Left lobe of liver (tissue), 2 donors: Measurements from ENCODE around the gene PSAP. TPM values are rescaled to one million over a fixed set of nuclear protein-coding genes. Genes with fewer than 3 reads are reported as not detected.

Experiments used
- ATAC-seq: fragments of 200-7000 bp; cut with Tn5 transposase; one replicate; pipeline ENCODE4 v1.9.1; 2020; ENCODE audit warnings: mild to moderate bottlenecking, moderate library complexity
- DNase-seq: peaks from one replicate; pipeline ENCODE4 v3.0.0-alpha.2; 2020; ENCODE audit warnings: low spot score
- total RNA-seq: library from RNA; stranded (reverse); gene quantifications from one replicate; pipeline ENCODE4 v1.2.1, GENCODE V29; 2021
- donor health status: DM: no; HTN: no; CAD: no; lungs with moderate emphysema.
- donor health status: DM: no; HTN: yes; CAD: no.

The PSAP gene
- total RNA-seq, 1 donor from 2014 or later = 525 TPM

DNA sequence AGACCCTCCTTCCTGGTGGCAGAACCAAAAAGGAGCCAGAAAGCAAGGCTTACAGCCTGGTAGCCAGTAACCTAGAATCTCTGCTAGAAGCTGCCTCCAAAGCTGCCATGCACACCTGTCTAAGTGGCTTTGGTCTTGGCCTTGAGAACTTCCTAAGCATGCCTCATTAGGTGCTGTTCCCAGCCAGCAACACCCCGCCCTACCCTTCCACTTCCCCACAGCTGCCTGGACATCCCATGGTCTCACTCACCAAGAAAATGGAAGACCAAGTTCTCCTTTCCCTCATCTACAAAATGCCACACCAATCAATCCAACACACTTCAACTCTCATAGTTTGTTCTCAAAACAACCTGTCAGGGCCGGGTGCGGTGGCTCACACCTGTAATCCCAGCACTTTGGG is 4.2 kb downstream of the PSAP start:
- ATAC-seq (no peak), DNase-seq (no peak)

DNA sequence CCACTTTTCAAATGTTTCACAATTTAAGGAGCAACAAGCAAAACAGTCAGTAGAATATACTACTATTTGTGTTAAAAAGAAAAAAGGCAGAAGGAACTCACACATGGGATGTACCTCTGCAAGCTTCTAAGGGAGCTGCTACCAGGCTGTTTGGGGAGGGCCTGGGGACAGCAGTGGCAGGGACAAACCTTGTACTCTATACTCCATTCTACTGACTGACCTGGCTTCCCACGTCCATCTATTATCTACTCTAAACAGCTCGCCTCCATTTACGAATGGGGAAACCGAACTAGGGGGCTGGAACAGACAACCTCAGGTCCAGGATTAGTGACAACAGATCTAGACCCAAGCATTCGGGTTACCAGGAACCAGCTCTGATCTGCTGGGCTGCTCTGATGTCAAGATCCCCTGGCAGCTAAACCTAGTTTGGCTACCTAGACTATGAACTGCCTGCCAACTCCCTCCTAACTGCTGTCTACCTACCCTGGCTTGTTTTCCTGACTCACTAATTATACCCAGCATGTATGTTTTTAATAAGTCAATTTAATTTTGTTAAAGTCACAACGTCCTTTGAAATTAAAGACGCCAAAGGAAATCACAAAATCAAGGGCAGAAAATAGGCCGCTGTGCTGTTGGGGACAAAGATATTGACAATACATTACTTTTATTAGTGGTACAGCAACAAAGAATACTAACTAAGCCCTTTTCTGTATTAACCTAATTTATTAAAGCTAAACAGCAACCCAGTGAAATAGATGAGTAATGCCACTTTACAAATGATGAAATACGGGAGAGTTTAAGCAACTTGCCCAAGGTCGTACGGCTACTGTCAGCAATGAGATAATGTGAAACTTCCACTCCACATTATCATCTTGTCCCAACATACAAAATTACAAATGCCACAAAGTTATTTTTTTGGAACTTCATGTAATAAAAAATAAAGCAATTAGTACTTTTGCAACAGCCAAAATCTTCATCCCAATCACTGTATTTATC is 5.3 kb downstream of the PSAP start:
- DNase-seq (no peak), ATAC-seq (peak; percentile 72)

DNA sequence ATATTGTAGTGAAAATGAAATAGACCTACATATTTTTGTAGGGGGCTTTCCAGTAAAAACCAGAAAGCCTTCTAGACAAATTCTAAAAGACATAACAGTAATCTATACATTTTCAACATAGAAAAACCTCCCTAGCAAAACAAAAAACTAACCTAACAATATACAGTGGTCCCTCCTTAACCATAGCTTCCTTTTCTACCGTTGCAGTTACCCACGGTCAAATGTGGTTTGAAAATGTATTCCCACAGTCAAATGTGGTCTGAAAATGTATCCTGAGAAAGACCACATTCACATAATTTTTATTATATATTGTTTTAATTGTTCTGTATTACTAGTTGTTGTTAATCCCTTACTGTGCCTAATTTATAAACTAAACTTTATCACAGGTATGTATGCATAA is 6.4 kb downstream of the PSAP start:
- DNase-seq (no peak), ATAC-seq (no peak)

DNA sequence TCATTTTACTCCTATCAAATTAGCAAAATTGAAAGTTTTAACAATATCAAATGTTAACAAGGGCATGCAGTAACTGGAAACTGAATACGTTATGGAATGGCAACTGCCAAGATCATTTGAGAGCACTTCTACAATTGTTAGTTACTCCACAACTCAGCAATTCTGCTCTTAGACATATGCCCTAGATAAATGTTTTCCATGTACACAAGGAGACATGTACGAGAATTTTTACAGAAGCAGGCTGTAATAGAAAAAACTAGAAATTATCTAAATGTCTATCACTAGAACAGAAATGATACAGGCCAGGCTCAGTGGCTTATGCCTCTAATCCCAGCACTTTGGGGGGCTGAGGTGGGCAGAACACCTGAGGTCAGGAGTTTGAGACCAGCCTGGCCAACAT is 7.0 kb downstream of the PSAP start:
- ATAC-seq = no peak
- DNase-seq = no peak

DNA sequence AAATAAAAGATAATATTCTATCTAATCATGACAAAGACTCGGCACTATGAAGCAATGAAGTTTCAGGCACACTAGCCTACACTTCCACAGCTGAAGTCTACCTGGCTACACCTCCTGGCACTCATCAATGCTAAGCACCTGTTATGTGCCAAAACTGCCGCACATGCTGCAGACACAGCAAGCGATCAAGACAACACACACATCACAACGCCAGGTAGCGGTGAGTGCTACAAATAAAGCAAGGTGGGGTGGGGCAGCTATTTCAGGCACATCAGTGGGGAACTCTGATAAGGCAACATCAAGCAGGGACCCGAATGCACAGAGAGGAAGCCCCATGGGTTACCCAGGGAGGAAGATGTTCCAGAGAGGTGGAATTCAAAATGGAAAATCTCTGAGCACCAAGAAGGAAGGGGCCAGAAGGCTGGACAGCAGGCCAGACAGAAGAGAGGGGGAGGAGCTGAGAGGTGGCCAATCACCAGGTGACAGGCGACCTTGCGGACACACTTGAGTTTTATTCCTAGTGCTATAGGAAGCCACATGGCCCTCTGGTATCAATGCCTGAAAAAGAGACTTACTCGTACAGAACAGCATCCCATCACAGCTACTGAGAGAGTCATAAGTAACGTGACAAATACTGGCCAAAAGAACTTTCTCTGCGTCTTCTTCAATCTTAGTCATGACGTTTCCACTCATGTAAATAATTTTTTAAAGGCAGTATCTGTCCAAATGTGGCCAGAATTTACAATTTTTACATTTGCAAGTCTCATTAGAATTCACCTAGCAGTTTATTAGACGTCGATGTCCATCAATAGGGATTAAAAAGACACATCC is 8.0 kb downstream of the PSAP start:
- DNase-seq (no peak), ATAC-seq (peak; percentile 41)

DNA sequence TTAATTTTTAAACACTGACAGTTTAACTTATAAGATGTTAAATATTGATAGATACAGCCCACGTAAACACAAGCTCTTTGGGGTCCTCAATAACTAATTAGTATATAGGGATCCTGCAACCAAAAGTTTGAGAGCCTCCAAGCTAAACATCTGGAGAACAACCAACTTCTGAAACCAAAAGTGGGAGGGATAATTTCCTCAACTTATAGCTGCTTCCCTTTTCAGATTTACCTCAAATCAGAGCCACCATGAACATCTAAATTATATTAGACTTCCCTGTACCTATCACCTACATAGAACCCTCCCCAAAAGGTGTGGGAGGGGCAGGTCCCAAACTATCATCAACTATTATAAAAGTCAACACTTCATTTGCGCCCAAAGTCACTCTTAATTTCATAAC is 8.6 kb downstream of the PSAP start:
- ATAC-seq = no peak
- no peak for DNase-seq

DNA sequence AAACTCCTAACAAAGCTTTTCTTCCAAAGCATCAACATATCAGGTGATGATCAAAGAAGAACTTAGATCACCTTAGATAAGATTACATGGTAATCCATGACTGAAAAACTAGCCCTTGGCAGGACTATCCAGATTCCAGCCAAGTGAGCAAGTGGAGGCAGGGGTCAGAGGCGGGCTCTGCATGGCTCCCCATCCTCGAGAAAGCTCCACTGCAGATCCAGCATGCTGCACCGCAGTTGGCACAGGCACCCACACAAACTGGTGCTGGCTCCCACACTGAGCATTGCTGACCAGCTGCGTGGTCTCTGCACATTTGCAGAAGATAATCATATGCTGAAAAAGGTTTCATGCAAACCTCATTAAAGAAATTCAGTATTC is 10.1 kb downstream of the PSAP start:
- ATAC-seq = no peak
- no peak for DNase-seq

DNA sequence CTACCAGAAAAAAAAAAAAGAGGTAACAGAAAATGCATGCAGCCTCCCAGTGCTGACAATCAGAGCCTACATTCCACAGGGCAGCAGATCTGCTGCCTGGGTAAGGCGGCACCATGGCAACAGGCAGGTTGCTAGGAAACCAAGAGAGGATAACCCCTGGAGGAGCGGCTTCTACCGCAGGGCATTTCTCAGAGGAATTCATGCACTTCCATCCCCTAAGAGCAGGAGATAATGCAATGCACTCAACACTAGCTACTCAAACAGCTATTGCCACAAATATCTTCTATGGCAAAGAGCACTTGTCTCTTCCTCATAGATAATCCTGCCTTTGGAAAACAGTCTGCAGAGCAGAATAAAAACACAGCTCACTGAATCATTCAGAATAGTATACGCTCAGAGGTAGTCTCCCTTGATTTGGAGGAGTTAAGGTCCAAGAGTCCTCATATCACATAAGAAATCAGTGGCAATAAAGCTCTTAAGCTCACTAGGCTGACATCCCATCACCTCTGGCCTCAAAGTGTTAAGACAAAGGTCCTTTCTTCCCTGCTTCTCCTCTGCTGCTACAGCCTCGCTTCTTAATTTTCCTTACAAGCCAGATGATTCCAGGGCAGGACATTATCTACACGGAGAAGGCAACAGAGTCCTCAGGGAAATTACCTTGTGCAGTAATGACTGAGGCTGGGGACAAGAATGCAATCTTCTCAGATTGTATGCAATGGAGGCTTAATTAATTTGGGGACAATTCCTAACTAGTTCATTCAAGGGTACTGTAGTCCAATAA is 10.7 kb downstream of the PSAP start:
- no peak for ATAC-seq
- no peak for DNase-seq

DNA sequence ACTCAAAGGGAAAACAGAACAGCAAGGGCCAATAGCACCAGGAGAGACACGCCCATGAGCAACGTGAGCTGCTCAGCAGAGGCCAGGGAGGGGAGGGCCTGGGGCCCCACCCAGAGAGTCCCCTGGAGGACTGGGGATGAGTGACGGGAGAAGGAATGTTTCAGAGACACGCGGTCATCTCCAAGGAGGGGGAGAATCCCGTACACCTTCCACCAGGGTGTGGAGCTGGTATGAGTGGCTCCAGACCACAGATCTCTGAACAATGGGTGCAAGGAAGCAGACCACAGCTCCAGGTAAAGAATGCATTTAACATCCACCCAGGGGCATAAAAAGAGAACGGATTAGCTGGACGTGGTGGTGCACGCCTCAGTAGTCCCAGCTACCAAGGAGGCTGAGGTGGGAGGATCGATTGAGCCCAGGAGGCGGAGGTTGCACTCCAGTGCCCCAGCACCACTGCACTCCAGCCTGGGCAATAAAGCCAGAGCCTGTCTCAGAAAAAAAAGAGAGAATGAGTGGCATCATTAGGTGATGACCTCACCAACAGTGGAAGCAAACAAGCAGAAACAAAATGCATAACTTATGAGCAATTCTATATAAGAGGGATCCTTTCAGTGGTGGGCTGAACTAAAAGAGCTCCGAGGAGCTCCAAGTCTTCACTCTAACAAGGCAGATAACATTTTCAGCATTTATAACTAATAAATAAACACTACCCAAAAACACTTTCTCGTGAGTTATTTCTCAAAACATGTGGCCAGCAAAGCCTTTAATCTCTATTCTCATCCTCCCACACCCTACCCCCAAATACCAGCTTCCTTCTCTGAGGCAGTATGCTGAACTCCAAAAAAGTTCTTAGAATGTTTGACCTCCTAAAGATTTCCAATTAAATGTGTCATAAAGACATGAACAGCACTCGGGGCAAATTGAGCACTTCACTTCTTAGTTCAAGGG is 12.5 kb downstream of the PSAP start:
- DNase-seq (no peak), ATAC-seq (no peak)

DNA sequence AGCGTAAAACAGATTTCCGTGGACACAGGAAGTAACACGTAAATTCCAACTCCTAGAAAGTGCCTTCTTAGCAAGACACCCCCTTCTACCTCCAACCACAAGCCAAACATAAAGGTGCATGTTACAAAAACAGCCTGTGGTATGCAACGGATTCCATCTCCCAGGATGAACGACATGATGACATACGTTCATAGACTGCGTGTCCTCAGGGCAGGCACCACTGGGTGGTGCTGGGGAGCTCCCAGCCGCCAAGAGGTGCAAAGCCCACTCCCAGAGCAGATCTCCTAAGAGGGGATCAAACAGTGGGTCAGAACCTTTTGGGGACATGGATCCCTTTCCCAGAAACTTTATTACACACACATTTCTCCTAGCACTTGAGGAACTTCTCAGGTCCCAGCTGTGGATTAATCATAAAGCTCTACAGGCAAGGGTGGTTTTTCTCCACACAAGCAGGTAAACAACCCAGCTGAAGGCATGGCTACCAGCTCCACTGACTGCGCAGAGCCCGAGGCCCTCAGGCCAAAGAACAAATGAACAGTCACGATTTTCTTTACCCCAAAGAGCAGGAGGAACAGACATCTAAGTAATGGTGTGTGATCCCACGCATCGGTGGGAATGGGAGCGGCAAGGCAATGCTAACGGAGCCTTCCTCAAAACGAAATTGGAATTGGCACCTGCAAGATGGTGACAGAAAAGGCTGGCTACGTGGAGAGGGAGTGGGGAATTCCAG is 13.8 kb downstream of the PSAP start:
- DNase-seq (no peak), ATAC-seq (no peak)

DNA sequence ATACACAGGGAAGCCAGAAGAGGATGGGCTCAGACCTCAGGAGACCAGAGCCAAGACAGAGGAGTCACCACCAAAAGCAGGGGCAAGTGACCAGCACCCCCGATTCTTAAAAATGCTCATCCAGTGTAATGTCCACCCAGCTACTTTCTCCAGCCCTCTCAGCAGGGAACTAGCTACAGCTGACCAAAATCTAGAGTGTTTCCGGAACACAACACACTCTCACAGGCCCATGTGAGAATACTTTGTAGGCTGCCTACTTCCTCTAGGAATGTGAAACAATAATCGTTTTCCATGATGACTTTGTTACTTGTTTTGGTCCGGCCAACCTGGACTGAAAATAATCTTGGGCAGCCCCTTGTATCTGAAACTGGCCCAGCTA is 14.5 kb downstream of the PSAP start:
- ATAC-seq = peak; percentile 14
- DNase-seq = no peak

DNA sequence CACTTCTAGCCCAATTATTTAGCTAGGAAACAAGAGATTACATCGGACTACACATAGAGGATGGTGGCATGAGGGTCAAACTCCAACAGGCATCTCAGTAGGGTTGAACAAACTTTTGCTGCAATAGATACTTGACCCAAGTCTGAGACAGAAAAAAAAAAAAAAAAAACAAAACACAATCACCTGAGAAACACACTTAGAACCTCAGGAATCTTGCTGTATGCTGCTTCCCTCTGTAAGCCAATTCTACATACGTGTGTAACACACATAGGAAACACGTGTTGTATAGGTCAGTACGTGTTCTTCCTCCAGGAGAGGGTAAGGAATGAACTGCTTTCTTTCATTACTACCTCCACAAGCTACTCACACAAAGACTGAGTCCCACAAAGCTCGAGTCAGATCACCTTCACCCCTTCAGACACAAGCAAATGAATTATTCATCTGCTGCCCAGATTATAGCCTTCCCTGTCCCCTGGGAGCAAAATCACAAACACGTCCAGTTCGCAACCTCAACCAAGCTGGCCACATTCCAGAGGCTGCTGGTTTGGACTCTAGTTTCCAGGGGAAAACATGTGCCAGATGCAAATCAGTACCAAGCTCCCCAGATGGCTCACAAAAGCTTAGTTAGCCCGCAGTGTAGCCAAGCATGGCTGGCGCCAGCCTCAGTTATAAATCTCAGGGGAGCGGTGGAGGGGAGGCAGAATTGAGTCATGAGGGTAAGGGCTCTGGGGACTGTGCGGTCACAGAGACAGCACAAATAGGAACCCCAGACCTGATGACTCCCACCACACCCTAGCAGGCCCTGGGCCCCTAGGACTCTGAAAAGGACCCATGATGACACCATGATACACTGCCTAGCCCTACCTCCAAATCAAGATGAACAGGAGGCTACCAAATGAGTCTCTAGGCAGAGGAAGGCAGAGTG is 15.1 kb downstream of the PSAP start:
- ATAC-seq (peak; percentile 82), DNase-seq (peak; percentile 90)

DNA sequence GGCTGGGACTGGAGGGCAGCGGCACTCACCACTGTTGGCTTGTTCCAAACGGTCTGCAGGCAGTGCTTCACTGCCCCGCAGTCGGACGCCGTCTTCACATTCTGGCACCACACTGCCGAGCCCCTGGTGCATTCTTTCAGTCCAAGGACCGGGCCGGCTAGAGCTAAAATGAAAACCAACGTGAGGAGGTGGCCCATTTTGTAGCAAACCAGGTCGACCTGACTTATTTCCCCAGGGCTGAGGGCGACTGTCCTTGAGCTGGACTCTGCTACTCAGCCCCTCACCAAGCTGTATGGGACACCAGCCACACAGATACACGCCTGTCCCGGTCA is 16.7 kb downstream of the PSAP start:
- DNase-seq (no peak), ATAC-seq (no peak)

DNA sequence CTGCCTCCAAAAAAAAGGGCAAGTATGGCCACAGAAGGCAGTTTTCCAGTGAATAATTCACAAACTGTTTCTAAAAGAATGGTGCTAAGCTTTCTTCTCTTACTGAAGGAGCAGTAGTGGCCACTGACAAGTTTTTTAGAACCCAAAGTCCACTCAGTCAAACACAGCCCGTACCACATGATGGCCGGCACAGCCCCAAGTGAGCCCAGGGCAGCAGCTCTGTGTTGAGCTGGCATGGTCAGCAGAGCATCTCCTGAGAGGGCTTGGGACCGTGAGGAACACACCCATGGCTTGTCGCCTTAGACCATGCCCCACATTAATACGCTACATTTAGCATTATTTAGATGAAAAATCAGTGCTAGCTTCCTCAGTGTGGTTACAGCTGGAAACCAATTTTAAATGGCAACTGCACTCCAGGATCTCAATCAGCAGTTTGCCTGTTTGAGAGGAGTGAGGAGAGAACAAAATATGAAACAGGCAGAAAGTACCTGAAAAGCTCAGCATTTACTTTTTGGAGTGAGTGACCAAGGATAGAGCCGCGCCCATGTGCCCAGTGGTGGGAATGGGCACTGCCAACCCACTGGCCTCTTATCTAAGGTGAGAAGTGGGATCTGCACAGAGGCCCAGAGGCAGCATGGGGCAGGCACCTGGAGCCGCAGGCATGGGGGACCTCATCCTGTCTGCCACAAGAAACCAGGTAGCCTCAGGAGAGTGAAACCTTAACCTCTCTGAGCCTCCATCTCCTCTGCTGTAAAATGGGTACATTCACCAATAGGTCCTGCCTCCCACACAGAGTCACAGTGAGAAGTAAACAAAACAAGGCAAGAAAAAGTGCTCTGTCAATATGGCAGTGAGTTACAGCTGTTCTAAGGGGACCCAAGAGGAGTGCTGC is 17.4 kb downstream of the PSAP start:
- no peak for ATAC-seq
- no peak for DNase-seq

DNA sequence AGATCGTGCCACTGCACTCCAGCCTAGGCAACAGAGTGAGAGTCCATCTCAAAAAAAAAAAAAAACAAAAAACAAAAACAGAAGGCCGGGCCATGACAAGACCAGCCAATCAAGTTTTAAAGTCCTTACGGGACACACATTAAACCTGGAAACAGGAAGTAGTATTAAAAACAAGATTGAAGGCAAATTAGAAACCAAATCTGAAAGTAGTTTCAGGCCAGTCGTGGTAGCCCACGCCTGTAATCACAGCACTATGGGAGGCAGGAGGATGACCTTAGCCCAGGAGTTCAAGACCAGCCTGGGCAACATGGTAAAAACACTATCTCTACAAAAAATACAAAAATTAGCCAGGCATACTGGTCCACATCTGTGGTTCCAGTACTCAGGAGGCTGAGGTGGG is 18.1 kb downstream of the PSAP start:
- ATAC-seq (no peak), DNase-seq (no peak)

DNA sequence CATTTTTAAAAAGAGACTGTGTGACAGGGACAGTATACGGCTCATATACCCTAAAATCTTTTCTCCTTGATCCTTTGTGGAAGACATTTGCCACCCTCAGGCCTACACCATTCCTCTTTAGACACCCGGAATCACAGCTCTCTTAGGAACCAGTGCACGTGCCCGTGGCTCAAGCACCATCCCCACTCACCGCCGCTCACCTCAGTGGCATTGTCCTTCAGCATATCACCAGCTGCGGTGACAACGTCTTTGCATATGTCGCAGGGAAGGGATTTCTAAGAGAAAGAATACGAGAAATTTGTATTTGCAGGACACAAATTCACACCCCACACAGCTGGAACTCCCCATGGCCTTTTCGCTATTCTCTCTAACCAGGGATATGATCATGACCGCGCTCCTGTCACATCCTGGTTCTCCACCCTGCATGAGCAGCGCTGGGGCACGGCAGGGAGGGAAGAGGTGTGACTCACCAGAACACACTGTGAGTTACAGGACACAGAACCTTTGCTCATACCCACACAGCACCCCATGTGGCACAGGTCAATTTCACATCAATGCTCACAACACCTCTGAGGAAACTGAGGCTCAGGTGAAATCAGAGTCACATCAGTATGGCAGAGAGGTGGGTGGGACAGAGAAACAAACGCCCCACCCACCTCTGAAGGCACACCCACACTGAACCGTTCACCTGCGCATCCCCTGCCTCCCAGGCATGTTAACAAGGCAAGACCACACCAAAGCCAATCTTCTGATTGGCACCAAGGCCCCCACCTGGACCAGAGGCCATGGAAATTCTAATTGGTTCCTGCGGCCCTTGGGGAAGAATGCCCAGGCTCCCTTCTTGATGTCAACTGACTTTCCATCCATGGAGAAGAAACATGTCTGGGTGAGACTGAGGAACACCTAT is 19.2 kb downstream of the PSAP start:
- no peak for ATAC-seq
- DNase-seq = no peak
